HepG2 (cell line): Measurements from ENCODE around the gene B3GAT3. TPM values are rescaled to one million over a fixed set of nuclear protein-coding genes. Genes with fewer than 3 reads are reported as not detected.
A peak's percentile ranks its signal among the peaks of the same experiment; 100 is the strongest.

ENCODE experiments used
- ATAD3A ChIP-seq: sonication (generic); formaldehyde crosslinking; IDR thresholded peaks from 2 replicates; pipeline ENCODE4 v1.4.0; 2020; ENCODE audit warnings: missing genetic modification reagents
- GLI4 ChIP-seq: sonication (generic); formaldehyde crosslinking; IDR thresholded peaks from 2 replicates; pipeline ENCODE4 v1.5.1; 2020; ENCODE audit warnings: missing genetic modification reagents, mild to moderate bottlenecking, moderate library complexity, borderline replicate concordance
- HNF4G ChIP-seq, 2 experiments: sonication (generic) in 1 of 2; formaldehyde crosslinking in 1 of 2; IDR thresholded peaks; 2 replicates each; pipeline versions ENCODE4 v1.4.0 to v1.6.1; 2011 to 2020; ENCODE audit warnings: borderline replicate concordance in 2 of 2, low read depth in 2 of 2, mild to moderate bottlenecking in 2 of 2, low read length in 1 of 2, missing genetic modification reagents in 1 of 2, moderate library complexity in 1 of 2
- JUND ChIP-seq: sonication (generic); formaldehyde crosslinking; IDR thresholded peaks from 2 replicates; pipeline ENCODE4 v1.8.0; 2022; ENCODE audit warnings: mild to moderate bottlenecking, missing genetic modification reagents
- SAFB2 ChIP-seq: sonication (generic); formaldehyde crosslinking; IDR thresholded peaks from 2 replicates; pipeline ENCODE4 v1.5.1; 2020; ENCODE audit warnings: missing genetic modification reagents, low read depth, mild to moderate bottlenecking, borderline replicate concordance
- SSRP1 ChIP-seq: IDR thresholded peaks from 2 replicates; pipeline ENCODE4 v1.6.1; 2016; ENCODE audit warnings: control low read depth
- TGIF2 ChIP-seq: IDR thresholded peaks from 2 replicates; pipeline ENCODE4 v1.6.1; 2016; ENCODE audit warnings: control low read depth, missing compliant biosample characterization
- ZNF207 ChIP-seq: fragments of 450-650 bp; IDR thresholded peaks from 2 replicates; pipeline ENCODE4 v1.6.1; 2016; ENCODE audit warnings: antibody characterized with exemption, borderline replicate concordance
- ZNF577 ChIP-seq: sonication (generic); formaldehyde crosslinking; IDR thresholded peaks from 2 replicates; pipeline ENCODE4 v1.4.0; 2020; ENCODE audit warnings: mild to moderate bottlenecking, low read depth, missing genetic modification reagents, borderline replicate concordance
- ZSCAN21 ChIP-seq: sonication (generic); formaldehyde crosslinking; IDR thresholded peaks from 2 replicates; pipeline ENCODE4 v1.8.0; 2022; ENCODE audit warnings: mild to moderate bottlenecking, missing genetic modification reagents, moderate library complexity, borderline replicate concordance
- polyA plus RNA-seq, 8 experiments: library from polyadenylated mRNA; depleted of rRNA in 3 of 8; stranded (reverse) in 7 of 8; unstranded in 1 of 8; fragments of >200 nt; fragmentation: Illumina TruSeq in 4 of 8; extraction: Trizol in 4 of 8; gene quantifications; 2 replicates each; pipeline versions ENCODE4 v1.2.1 to v1.2.3, GENCODE V29; 2011 to 2016; ENCODE audit warnings: low read depth in 4 of 8, missing spikeins in 1 of 8, mixed read lengths in 1 of 8; ENCODE audit not compliant: insufficient read depth in 1 of 8
- total RNA-seq, 5 experiments: library from RNA; depleted of rRNA; stranded (reverse); fragments of >200 nt; fragmentation: Illumina TruSeq; extraction: Trizol; gene quantifications; 2 replicates each; pipeline ENCODE4 v1.2.3, GENCODE V29; 2016; ENCODE audit warnings: low read depth in 1 of 5
- TF ChIP-seq, protein P1 (sequence below): sonication (generic); formaldehyde crosslinking; IDR thresholded peaks from 2 replicates; pipeline ENCODE4 v1.8.1; 2023; ENCODE audit warnings: mild to moderate bottlenecking, moderate library complexity, missing genetic modification reagents
- TF ChIP-seq, protein P2 (sequence below): sonication (generic); formaldehyde crosslinking; IDR thresholded peaks from 2 replicates; pipeline ENCODE4 v1.8.1; 2023; ENCODE audit warnings: mild to moderate bottlenecking, missing genetic modification reagents, borderline replicate concordance
- TF ChIP-seq, protein P3 (sequence below): sonication (generic); formaldehyde crosslinking; IDR thresholded peaks from 2 replicates; pipeline ENCODE4 v1.5.0; 2020; ENCODE audit warnings: missing genetic modification reagents
- TF ChIP-seq, protein P4 (sequence below): sonication (generic); formaldehyde crosslinking; IDR thresholded peaks from 2 replicates; pipeline ENCODE4 v1.4.0; 2020; ENCODE audit warnings: missing genetic modification reagents, borderline replicate concordance
- TF ChIP-seq, protein P5 (sequence below): sonication (generic); formaldehyde crosslinking; IDR thresholded peaks from 2 replicates; pipeline ENCODE4 v1.4.0; 2020; ENCODE audit warnings: missing genetic modification reagents, borderline replicate concordance
- TF ChIP-seq, protein P6 (sequence below), 2 experiments: sonication (generic) in 1 of 2; formaldehyde crosslinking in 1 of 2; IDR thresholded peaks; 2 replicates each; pipeline versions ENCODE4 v1.4.0 to v1.6.1; 2018 to 2020; ENCODE audit warnings: missing genetic modification reagents in 2 of 2, borderline replicate concordance in 1 of 2, low read depth in 1 of 2, mild to moderate bottlenecking in 1 of 2, missing biosample characterization in 1 of 2

B3GAT3 gene
- total and polyA plus RNA-seq, 2 of the 13 experiments (the other 11 are each of a cell fraction or from before 2014, with no cell fraction given) = 21.3 to 26.1 TPM

DNA sequence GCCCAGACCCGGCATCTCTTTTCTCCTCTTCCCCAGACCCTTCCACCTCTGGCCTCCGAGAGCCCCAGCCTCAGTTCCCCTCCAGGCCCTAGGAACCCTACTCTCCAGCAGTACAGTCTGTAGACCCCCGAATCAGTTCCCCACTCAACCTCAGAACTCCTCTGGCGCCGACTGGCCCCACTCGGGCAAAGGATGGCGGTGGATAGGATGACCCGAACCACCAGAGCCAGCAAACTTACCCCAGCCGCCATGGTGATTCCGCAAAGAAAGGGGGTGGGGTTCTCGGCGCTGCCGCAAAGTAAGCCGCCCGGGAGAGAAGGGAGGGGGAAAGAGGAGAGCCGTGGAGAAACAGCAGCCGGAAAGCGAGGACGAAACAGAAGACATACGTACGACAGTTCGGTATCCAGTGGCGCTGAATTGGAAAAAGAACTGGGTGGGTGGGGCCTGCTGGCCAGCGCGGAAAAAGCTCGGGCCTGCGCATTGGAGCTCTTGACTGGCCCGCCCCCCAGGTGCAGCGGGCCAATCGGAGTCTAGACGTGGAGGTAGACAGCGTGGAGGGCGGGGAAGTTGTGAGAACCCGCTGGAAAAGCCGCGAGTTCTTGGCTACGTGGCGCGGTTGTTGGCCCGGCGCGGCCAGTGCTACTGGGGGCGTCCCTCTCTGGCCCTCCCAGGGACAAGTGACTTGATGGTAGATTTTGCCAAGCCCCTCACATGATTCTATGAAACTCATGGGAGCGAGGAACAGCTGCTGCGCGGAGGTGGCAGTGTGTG lies 48.0 kb downstream of the B3GAT3 start, which contains the start of gene EEF1G (continued):
- TF ChIP-seq ZNF577 (no peak), GLI4 (peak; percentile 68; the same call in 1 of the 2 replicates), HNF4G (IDR thresholded peaks at IDR 0.05; ENCODE audit: borderline replicate concordance, low read depth, low read length) (peak; percentile 4; the same call in 1 of the 2 replicates), HNF4G (CRISPR knock-in tag; IDR thresholded peaks at IDR 0.05; ENCODE audit: borderline replicate concordance, low read depth) (no peak), ATAD3A (CRISPR knock-in tag) (no peak), TGIF2 (CRISPR knock-in tag) (no peak), SSRP1 (CRISPR knock-in tag) (no peak), ZSCAN21 (CRISPR knock-in tag) (no peak), ZNF207 (no peak), JUND (CRISPR knock-in tag) (no peak), SAFB2 (CRISPR knock-in tag) (no peak; the same call in 1 of the 2 replicates)
- TF ChIP-seq, protein P1, sequence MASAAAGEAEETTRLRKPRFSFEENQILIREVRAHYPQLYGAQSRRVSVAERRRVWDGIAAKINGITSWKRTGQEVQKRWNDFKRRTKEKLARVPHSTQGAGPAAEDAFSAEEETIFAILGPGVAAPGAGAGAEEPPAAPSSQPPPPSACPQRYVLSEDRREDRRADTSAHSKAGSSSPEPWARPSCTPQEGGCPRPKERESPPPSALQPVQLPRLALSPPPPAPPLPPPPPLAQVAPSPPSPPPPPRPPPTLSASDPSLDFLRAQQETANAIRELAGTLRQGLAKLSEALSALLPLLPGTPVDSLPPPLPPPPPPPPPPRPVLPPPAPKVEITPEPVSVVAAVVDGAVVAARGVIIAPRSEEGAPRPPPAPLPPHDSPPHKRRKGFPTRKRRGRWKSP (CRISPR knock-in tag) = peak; percentile 90; the same call in 1 of the 2 replicates
- TF ChIP-seq, protein P2, sequence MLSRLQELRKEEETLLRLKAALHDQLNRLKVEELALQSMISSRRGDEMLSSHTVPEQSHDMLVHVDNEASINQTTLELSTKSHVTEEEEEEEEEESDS (CRISPR knock-in tag) = no peak
- TF ChIP-seq, protein P3, sequence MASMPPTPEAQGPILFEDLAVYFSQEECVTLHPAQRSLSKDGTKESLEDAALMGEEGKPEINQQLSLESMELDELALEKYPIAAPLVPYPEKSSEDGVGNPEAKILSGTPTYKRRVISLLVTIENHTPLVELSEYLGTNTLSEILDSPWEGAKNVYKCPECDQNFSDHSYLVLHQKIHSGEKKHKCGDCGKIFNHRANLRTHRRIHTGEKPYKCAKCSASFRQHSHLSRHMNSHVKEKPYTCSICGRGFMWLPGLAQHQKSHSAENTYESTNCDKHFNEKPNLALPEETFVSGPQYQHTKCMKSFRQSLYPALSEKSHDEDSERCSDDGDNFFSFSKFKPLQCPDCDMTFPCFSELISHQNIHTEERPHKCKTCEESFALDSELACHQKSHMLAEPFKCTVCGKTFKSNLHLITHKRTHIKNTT (CRISPR knock-in tag) = no peak
- TF ChIP-seq, protein P4, sequence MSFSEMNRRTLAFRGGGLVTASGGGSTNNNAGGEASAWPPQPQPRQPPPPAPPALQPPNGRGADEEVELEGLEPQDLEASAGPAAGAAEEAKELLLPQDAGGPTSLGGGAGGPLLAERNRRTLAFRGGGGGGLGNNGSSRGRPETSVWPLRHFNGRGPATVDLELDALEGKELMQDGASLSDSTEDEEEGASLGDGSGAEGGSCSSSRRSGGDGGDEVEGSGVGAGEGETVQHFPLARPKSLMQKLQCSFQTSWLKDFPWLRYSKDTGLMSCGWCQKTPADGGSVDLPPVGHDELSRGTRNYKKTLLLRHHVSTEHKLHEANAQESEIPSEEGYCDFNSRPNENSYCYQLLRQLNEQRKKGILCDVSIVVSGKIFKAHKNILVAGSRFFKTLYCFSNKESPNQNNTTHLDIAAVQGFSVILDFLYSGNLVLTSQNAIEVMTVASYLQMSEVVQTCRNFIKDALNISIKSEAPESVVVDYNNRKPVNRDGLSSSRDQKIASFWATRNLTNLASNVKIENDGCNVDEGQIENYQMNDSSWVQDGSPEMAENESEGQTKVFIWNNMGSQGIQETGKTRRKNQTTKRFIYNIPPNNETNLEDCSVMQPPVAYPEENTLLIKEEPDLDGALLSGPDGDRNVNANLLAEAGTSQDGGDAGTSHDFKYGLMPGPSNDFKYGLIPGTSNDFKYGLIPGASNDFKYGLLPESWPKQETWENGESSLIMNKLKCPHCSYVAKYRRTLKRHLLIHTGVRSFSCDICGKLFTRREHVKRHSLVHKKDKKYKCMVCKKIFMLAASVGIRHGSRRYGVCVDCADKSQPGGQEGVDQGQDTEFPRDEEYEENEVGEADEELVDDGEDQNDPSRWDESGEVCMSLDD (CRISPR knock-in tag) = no peak
- TF ChIP-seq, protein P5, sequence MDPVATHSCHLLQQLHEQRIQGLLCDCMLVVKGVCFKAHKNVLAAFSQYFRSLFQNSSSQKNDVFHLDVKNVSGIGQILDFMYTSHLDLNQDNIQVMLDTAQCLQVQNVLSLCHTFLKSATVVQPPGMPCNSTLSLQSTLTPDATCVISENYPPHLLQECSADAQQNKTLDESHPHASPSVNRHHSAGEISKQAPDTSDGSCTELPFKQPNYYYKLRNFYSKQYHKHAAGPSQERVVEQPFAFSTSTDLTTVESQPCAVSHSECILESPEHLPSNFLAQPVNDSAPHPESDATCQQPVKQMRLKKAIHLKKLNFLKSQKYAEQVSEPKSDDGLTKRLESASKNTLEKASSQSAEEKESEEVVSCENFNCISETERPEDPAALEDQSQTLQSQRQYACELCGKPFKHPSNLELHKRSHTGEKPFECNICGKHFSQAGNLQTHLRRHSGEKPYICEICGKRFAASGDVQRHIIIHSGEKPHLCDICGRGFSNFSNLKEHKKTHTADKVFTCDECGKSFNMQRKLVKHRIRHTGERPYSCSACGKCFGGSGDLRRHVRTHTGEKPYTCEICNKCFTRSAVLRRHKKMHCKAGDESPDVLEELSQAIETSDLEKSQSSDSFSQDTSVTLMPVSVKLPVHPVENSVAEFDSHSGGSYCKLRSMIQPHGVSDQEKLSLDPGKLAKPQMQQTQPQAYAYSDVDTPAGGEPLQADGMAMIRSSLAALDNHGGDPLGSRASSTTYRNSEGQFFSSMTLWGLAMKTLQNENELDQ (CRISPR knock-in tag) = no peak
- TF ChIP-seq, protein P6, sequence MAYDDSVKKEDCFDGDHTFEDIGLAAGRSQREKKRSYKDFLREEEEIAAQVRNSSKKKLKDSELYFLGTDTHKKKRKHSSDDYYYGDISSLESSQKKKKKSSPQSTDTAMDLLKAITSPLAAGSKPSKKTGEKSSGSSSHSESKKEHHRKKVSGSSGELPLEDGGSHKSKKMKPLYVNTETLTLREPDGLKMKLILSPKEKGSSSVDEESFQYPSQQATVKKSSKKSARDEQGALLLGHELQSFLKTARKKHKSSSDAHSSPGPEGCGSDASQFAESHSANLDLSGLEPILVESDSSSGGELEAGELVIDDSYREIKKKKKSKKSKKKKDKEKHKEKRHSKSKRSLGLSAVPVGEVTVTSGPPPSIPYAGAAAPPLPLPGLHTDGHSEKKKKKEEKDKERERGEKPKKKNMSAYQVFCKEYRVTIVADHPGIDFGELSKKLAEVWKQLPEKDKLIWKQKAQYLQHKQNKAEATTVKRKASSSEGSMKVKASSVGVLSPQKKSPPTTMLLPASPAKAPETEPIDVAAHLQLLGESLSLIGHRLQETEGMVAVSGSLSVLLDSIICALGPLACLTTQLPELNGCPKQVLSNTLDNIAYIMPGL (CRISPR knock-in tag; IDR thresholded peaks at IDR 0.05; ENCODE audit: borderline replicate concordance in 1 of 2, low read depth in 1 of 2) = peak in 1 of 2 experiments; percentile 71; a peak in 1 of 4 replicates
